ENCODE measurements around the gene ZNF565.
A peak's percentile ranks its signal among the peaks of the same experiment; 100 is the strongest.
"Not testable (repeated sequence)": the region's sequence is repeated elsewhere in the genome, so short reads cannot be mapped to it uniquely, and the experiment has no call there.

Gene ZNF565

GRCh38 chr19:36149673-36150406 is 64.6 kb downstream of the ZNF565 start:
- DNase-seq, result no peak

GRCh38 chr19:36144624-36145023 is 69.8 kb downstream of the ZNF565 start:
- no peak for DNase-seq

- no peak for DNase-seq
These were observed 72.0 kb downstream of the ZNF565 start for GRCh38 chr19:36142496-36142895.

- no peak for DNase-seq
These were observed 72.4 kb downstream of the ZNF565 start for GRCh38 chr19:36142046-36142445.

GRCh38 chr19:36141039-36141927 is 73.2 kb downstream of the ZNF565 start:
- peak; percentile 88 for DNase-seq

- no peak for DNase-seq
These were observed 74.0 kb downstream of the ZNF565 start for GRCh38 chr19:36140304-36141038.

GRCh38 chr19:36139473-36140303 is 74.8 kb downstream of the ZNF565 start, which contains the start of gene CAPNS1:
Gene CAPNS1 (plus strand): TSS chr19:36140066. CDS start chr19:36141012, 946 bp downstream.
- peak; percentile 84 for DNase-seq

GRCh38 chr19:36139120-36139472 is 75.4 kb downstream of the ZNF565 start:
- no peak for DNase-seq

GRCh38 chr19:36136964-36137686 is 77.3 kb downstream of the ZNF565 start:
- no peak for DNase-seq

GRCh38 chr19:36134867-36135266 is 79.6 kb downstream of the ZNF565 start:
- not testable (repeated sequence) for DNase-seq

Data from central memory CD4-positive, alpha-beta T cell (primary cell).